ENCODE data around the gene PIGN.

DNA sequence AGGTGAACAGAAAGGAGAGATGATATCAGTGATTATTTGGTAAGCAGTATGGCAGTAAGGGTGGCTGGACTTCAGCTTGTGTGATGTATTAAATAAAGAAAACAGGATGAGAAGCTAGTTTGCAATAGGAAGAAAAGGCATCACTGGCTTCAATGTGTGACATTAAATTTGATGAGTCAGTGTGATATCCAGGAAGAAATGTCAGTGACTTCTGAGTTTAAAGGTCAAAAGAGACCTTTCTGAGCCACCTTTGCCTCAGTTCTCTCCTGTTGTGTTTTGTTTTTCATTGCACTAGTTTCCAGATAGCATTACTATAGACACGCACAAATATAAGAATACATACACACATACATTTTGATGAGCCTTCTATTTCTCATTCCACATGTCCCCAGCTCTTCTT lies 105.6 kb downstream of the PIGN start:
- no peak for TF ChIP-seq HDGF (IDR thresholded peaks at IDR 0.05; ENCODE audit: borderline replicate concordance)
- TF ChIP-seq FOXM1 (IDR thresholded peaks at IDR 0.05; ENCODE audit: borderline replicate concordance): no peak
- TF ChIP-seq SP1 (IDR thresholded peaks at IDR 0.05): no peak
- TF ChIP-seq LEF1 (IDR thresholded peaks at IDR 0.05; ENCODE audit: borderline replicate concordance): no peak
- TF ChIP-seq, protein P1, sequence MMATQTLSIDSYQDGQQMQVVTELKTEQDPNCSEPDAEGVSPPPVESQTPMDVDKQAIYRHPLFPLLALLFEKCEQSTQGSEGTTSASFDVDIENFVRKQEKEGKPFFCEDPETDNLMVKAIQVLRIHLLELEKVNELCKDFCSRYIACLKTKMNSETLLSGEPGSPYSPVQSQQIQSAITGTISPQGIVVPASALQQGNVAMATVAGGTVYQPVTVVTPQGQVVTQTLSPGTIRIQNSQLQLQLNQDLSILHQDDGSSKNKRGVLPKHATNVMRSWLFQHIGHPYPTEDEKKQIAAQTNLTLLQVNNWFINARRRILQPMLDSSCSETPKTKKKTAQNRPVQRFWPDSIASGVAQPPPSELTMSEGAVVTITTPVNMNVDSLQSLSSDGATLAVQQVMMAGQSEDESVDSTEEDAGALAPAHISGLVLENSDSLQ (IDR thresholded peaks at IDR 0.05): no peak
- TF ChIP-seq BHLHE40 (IDR thresholded peaks at IDR 0.05; ENCODE audit: borderline replicate concordance): no peak
- TF ChIP-seq ELF4 (IDR thresholded peaks at IDR 0.05): no peak
- TF ChIP-seq TARDBP (IDR thresholded peaks at IDR 0.05): no peak
- no peak for TF ChIP-seq NFRKB (IDR thresholded peaks at IDR 0.05)
